ENCODE results near the gene LTBP2.

DNA sequence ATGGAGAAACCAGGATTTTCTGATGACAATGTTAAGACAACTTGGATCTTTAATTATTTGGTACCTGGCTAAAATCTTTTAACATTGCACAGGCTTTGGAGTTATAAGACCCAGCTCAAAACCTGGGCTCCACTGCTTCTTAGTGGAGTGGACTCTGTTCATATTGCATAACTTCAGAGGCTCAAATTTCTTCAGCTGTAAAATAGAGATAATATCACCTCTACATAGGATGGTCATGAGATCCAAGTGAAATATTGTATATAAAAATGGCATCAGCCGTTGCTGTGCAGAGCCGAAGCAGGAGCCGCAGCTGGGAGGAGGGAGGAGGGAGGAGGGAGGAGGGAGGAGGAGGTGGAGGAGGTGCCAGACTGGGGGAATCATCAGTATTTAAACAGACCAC, 129.5 kb downstream of the LTBP2 start:
- TF ChIP-seq CTCF (IDR thresholded peaks at IDR 0.05; ENCODE audit: low read length) (no peak), EZH2phosphoT487 (IDR thresholded peaks at IDR 0.05; ENCODE audit: low read length) (no peak)

Data from MM.1S (cell line).